Measurements from ENCODE around the gene GKN2. TPM values are rescaled to one million over a fixed set of nuclear protein-coding genes. Genes with fewer than 3 reads are reported as not detected.
A peak's percentile ranks its signal among the peaks of the same experiment; 100 is the strongest.

GKN2 gene
- total RNA-seq, 1 experiment from 2014 or later: 0.58 TPM

- Histone ChIP-seq H4K20me1 (ENCODE audit: low read length) (no peaks in the 10 kb centered on the region), H3K27ac (ENCODE audit: low read length) (no peak overlapping the region), H3K9me2 (replicated peaks; ENCODE audit: low read length) (no peaks in the 10 kb centered on the region), H3F3A (ENCODE audit: low read length, unreplicated experiment) (no peaks in the 10 kb centered on the region), H3K4me1 (ENCODE audit: insufficient read depth, low read length) (peaks cover 34% of the 10 kb centered on the region), H3K36me3 (ENCODE audit: low read depth, low read length) (no peaks in the 10 kb centered on the region), H3K27me3 (ENCODE audit: low read length) (no peaks in the 10 kb centered on the region), H3K9ac (ENCODE audit: low read length) (no peak overlapping the region), H3K4me2 (ENCODE audit: low read length) (0 out of 2 replicates have a peak overlapping the region, but pooled peaks have one; percentile 15), H3K9me3 (ENCODE audit: low read length) (0 out of 2 replicates have a peak, but pooled peaks cover 5% of the 10 kb centered on the region), H3K79me2 (ENCODE audit: low read length) (no peaks in the 10 kb centered on the region), H2AFZ (ENCODE audit: low read length) (no peak overlapping the region), H3K4me3 (ENCODE audit: low read length) (no peak overlapping the region)
- ATAC-seq: peak; percentile 4; the same call in 1 of the 2 replicates
- DNase-seq: peak; percentile 61
- intact Hi-C loops (cut with micrococcal nuclease): loop anchor here (5.0 kb wide), 2 partner anchors 63 to 438 kb away; partner anchors contain the start of genes APLF and FBXO48
- no TSS peak for BruUV-seq (replicated peaks)
- ChIA-PET POLR2A (ENCODE audit: unreplicated experiment) (no interaction called here), CTCF (no interaction called here)
- TF ChIP-seq CTCF (conservative IDR thresholded peaks at IDR 0.05; ENCODE audit: low read depth, low read length) (no peak), EZH2phosphoT487 (IDR thresholded peaks at IDR 0.05; ENCODE audit: borderline replicate concordance, low read length) (no peak), EZH2 (IDR thresholded peaks at IDR 0.05; ENCODE audit: low read length, unreplicated experiment) (no peak)
Observed at GRCh38 chr2:68905116-68905515, 47.6 kb downstream of the GKN2 start.

DNA sequence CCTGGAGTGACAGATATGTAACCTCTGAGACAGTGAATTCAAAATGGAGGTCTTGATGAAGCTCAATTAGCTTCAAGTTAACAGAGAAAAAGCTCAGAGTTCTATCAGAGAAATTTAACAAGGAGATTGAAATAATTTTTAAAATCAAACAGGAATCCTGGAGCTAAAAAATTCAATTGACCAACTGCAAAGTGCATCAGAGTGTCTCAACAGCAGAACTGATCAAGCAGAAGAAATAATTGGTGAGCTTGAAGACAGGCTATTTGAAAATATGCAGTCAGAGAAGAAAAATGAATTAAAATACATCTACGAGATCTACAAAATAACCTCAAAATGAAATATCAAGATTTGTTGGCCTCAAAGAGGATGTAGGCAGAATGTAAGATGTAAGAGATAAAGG is 51.1 kb downstream of the GKN2 start:
- peaks cover 11% of the 10 kb centered on the region; the same call in 1 of the 2 replicates for H3K4me1 ChIP-seq (ENCODE audit: insufficient read depth, low read length)
- H3K4me2 ChIP-seq (ENCODE audit: low read length): no peak overlapping the region
- no peak overlapping the region for H3K27ac ChIP-seq (ENCODE audit: low read length)
- intact Hi-C loops (cut with micrococcal nuclease): no loop called here
- ChIA-PET POLR2A (ENCODE audit: unreplicated experiment) (no interaction called here), CTCF (no interaction called here)
- H3K4me3 ChIP-seq (ENCODE audit: low read length): no peak overlapping the region
- no peaks in the 10 kb centered on the region for H3K36me3 ChIP-seq (ENCODE audit: low read depth, low read length)
- H3K79me2 ChIP-seq (ENCODE audit: low read length): no peaks in the 10 kb centered on the region
- no peaks in the 10 kb centered on the region for H3K27me3 ChIP-seq (ENCODE audit: low read length)
- H3K9me3 ChIP-seq (ENCODE audit: low read length): 0 out of 2 replicates have a peak, but pooled peaks cover 5% of the 10 kb centered on the region
- no peaks in the 10 kb centered on the region for H3K9me2 ChIP-seq (replicated peaks; ENCODE audit: low read length)
- H4K20me1 ChIP-seq (ENCODE audit: low read length): no peaks in the 10 kb centered on the region
- ATAC-seq (no peak), DNase-seq (no peak)
- BruUV-seq (replicated peaks): no TSS peak
- no peak overlapping the region for H2AFZ ChIP-seq (ENCODE audit: low read length)
- no peaks in the 10 kb centered on the region for H3F3A ChIP-seq (ENCODE audit: low read length, unreplicated experiment)
- H3K9ac ChIP-seq (ENCODE audit: low read length): no peak overlapping the region
- TF ChIP-seq EZH2phosphoT487 (IDR thresholded peaks at IDR 0.05; ENCODE audit: borderline replicate concordance, low read length) (no peak), CTCF (conservative IDR thresholded peaks at IDR 0.05; ENCODE audit: low read depth, low read length) (no peak), EZH2 (IDR thresholded peaks at IDR 0.05; ENCODE audit: low read length, unreplicated experiment) (no peak)

DNA sequence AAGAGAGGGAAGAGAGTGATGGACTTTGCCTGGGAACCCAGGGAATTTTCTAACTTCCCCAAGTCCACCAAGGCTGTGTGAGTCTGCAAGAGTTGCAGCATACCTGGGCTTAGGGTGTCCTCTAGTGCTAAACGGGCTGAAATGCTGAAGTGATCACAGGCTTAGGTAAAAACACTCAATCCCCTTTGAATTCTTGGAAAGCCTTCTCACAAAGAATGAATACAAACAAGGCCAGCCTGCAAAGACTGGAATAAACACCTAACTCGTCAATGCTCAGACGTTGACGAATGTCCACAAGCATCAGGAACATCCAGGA is 51.5 kb downstream of the GKN2 start:
- TF ChIP-seq EZH2phosphoT487 (IDR thresholded peaks at IDR 0.05; ENCODE audit: borderline replicate concordance, low read length) (no peak), CTCF (conservative IDR thresholded peaks at IDR 0.05; ENCODE audit: low read depth, low read length) (peak; percentile 43)
- Histone ChIP-seq H3K9ac (ENCODE audit: low read length) (no peak overlapping the region), H3K4me3 (ENCODE audit: low read length) (no peak overlapping the region), H3K9me3 (ENCODE audit: low read length) (0 out of 2 replicates have a peak, but pooled peaks cover 5% of the 10 kb centered on the region), H3K27me3 (ENCODE audit: low read length) (no peaks in the 10 kb centered on the region), H3K4me1 (ENCODE audit: insufficient read depth, low read length) (peaks cover 11% of the 10 kb centered on the region; the same call in 1 of the 2 replicates), H3K27ac (ENCODE audit: low read length) (no peak overlapping the region), H3K79me2 (ENCODE audit: low read length) (no peaks in the 10 kb centered on the region), H2AFZ (ENCODE audit: low read length) (no peak overlapping the region), H3F3A (ENCODE audit: low read length, unreplicated experiment) (no peaks in the 10 kb centered on the region), H4K20me1 (ENCODE audit: low read length) (no peaks in the 10 kb centered on the region), H3K4me2 (ENCODE audit: low read length) (no peak overlapping the region), H3K36me3 (ENCODE audit: low read depth, low read length) (no peaks in the 10 kb centered on the region), H3K9me2 (replicated peaks; ENCODE audit: low read length) (no peaks in the 10 kb centered on the region)
- intact Hi-C loops (cut with micrococcal nuclease): no loop called here
- ChIA-PET POLR2A (ENCODE audit: unreplicated experiment) (no interaction called here), CTCF (no interaction called here)
- BruUV-seq (replicated peaks): no TSS peak
- DNase-seq (peak; percentile 16), ATAC-seq (no peak)

All from PC-3 (cell line).